GM12873 (cell line): ENCODE data around the gene BLMH.

Source experiments
- CTCF ChIP-seq: IDR thresholded peaks from 2 replicates; pipeline ENCODE4 v1.5.1; 2012; ENCODE audit warnings: low read depth, mild to moderate bottlenecking, moderate library complexity, low read length, control low read depth; ENCODE audit not compliant: insufficient read depth; ENCODE audit errors: missing control alignments

The BLMH gene

GRCh38 chr17:30318155-30318554 is 26.4 kb upstream of the BLMH start:
- no peak for TF ChIP-seq CTCF

GRCh38 chr17:30316736-30317135 is 25.0 kb upstream of the BLMH start:
- TF ChIP-seq CTCF = no peak

- no peak for TF ChIP-seq CTCF
Measured at GRCh38 chr17:30315106-30315505, 23.4 kb upstream of the BLMH start.

GRCh38 chr17:30314474-30314873 is 22.7 kb upstream of the BLMH start:
- TF ChIP-seq CTCF = no peak

- TF ChIP-seq CTCF = no peak
Measured at GRCh38 chr17:30312226-30312625, 20.5 kb upstream of the BLMH start.

GRCh38 chr17:30310562-30310961 is 18.8 kb upstream of the BLMH start:
- TF ChIP-seq CTCF = no peak

- no peak for TF ChIP-seq CTCF
Measured at GRCh38 chr17:30309591-30309990, 17.8 kb upstream of the BLMH start.
